Testis (tissue), 3 donors: Measurements from ENCODE around the gene DHRS4L2. TPM values are rescaled to one million over a fixed set of nuclear protein-coding genes. Genes with fewer than 3 reads are reported as not detected.
"Not testable (repeated sequence)": the region's sequence is repeated elsewhere in the genome, so short reads cannot be mapped to it uniquely, and the experiment has no call there.

ENCODE experiments used
- DNase-seq: peaks from one replicate; pipeline ENCODE4 v3.0.0-alpha.2; 2019
- H3K27ac ChIP-seq, 2 donors: fragments of 200-600 bp; sonication (generic); one replicate each; pipeline ENCODE4 v1.5.1; 2019
- H3K27me3 ChIP-seq: fragments of 200-600 bp; sonication (generic); one replicate; pipeline ENCODE4 v1.5.1; 2019
- H3K36me3 ChIP-seq: fragments of 200-600 bp; sonication (generic); one replicate; pipeline ENCODE4 v1.5.1; 2017; ENCODE audit warnings: low read depth; ENCODE audit errors: missing control alignments
- H3K4me1 ChIP-seq: fragments of 200-600 bp; sonication (generic); one replicate; pipeline ENCODE4 v1.5.1; 2019
- H3K4me3 ChIP-seq, 2 donors: fragments of 200-600 bp; sonication (generic); one replicate each; pipeline ENCODE4 v1.5.1; 2017 to 2019
- H3K9me3 ChIP-seq: fragments of 200-600 bp; sonication (generic); one replicate; pipeline ENCODE4 v1.5.1; 2017
- CTCF ChIP-seq, 3 experiments: fragments of 450-650 bp in 2 of 3; fragments of 200-600 bp in 1 of 3; sonication (generic) in 1 of 3; IDR thresholded peaks; one replicate each; pipeline ENCODE4 v1.5.1; 2016 to 2019; ENCODE audit warnings: antibody characterized with exemption in 3 of 3, mild to moderate bottlenecking in 2 of 3, moderate library complexity in 1 of 3
- POLR2A ChIP-seq: fragments of 450-650 bp; IDR thresholded peaks from one replicate; pipeline ENCODE4 v1.6.1; 2017; ENCODE audit warnings: antibody characterized with exemption, mild to moderate bottlenecking, moderate library complexity
- WGBS, 2 donors: methylation state at CpG; one replicate each; pipeline ENCODE4 v1.1.5; 2018; 5-methylcytosine and 5-hydroxymethylcytosine counted together
- intact Hi-C: fragments of 100-400 bp; cut with DNase I; formaldehyde crosslinking; loops from one replicate; pipeline ENCODE4 v1.15.1; 2023; ENCODE audit warnings: low total_unique reads
- polyA plus RNA-seq: library from polyadenylated mRNA; stranded (reverse); fragments of 350-450 nt; fragmentation: Illumina TruSeq; extraction: RNeasy Lipid Tissue Mini Kit (QIAGEN cat#74804); gene quantifications from one replicate; pipeline ENCODE4 v1.2.3, GENCODE V29; 2014; ENCODE audit warnings: low read depth, low replicate concordance; ENCODE audit not compliant: insufficient read depth
- total RNA-seq, 2 donors: library from RNA; depleted of rRNA; stranded (reverse); fragments of >200 nt; gene quantifications; one replicate each; pipeline ENCODE4 v1.2.3, GENCODE V29; 2016

Gene DHRS4L2
- total and polyA plus RNA-seq, 3 donors from 2014 or later: 15.7 to 23.4 (median 22.4) TPM

GRCh38 chr14:24029687-24030086, 41.0 kb downstream of the DHRS4L2 start:
- H3K36me3 ChIP-seq, H3K9me3 ChIP-seq, H3K27me3 ChIP-seq, intact Hi-C loops, H3K27ac ChIP-seq, H3K4me1 ChIP-seq, H3K4me3 ChIP-seq, DNase-seq: not testable (repeated sequence)
- 94 to 97% methylated on average over 2 to 3 of the region's 3 CpGs for WGBS, 2 donors

GRCh38 chr14:24031331-24031730, 42.6 kb downstream of the DHRS4L2 start:
- H3K27me3 ChIP-seq, DNase-seq, H3K4me1 ChIP-seq, H3K36me3 ChIP-seq, H3K9me3 ChIP-seq, H3K27ac ChIP-seq, intact Hi-C loops, H3K4me3 ChIP-seq: not testable (repeated sequence)
- 95% methylated on average over 2 of the region's 2 CpGs for WGBS, 2 donors

- intact Hi-C loops: no loop called here
Measured at GRCh38 chr14:24032727-24033418, 44.1 kb downstream of the DHRS4L2 start.

GRCh38 chr14:24035769-24036168, 47.0 kb downstream of the DHRS4L2 start:
- intact Hi-C loops, H3K36me3 ChIP-seq, H3K9me3 ChIP-seq, DNase-seq, H3K27me3 ChIP-seq, H3K4me1 ChIP-seq: not testable (repeated sequence)
- peak overlapping the region in 1 of 2 donors; percentile 90 for H3K27ac ChIP-seq
- TF ChIP-seq CTCF (IDR thresholded peaks at IDR 0.05): peak in 1 of 3 experiments; percentile 7
- peak overlapping the region; percentile 54 to 67 for H3K4me3 ChIP-seq
- WGBS, 2 donors: 42 to 56% methylated on average over 4 of the region's 4 CpGs

More at GRCh38 chr14:24032727-24033418, 44.1 kb downstream of the DHRS4L2 start:
- Histone ChIP-seq H3K36me3 (no peaks in the 10 kb centered on the region), H3K27ac (no peak overlapping the region), H3K4me3 (no peak overlapping the region), H3K27me3 (no peaks in the 10 kb centered on the region), H3K4me1 (no peaks in the 10 kb centered on the region), H3K9me3 (no peaks in the 10 kb centered on the region)
- 61 to 69% methylated on average over 2 of the region's 2 CpGs for WGBS, 2 donors
- TF ChIP-seq POLR2A: no peak
- TF ChIP-seq CTCF (IDR thresholded peaks at IDR 0.05): no peak
- DNase-seq: peak; percentile 68

- H3K4me1 ChIP-seq: no peaks in the 10 kb centered on the region
- H3K36me3 ChIP-seq: no peaks in the 10 kb centered on the region
- peak overlapping the region; percentile 54 to 67 for H3K4me3 ChIP-seq
- peak; percentile 82 for DNase-seq
- no peaks in the 10 kb centered on the region for H3K9me3 ChIP-seq
- TF ChIP-seq POLR2A (no peak), CTCF (IDR thresholded peaks at IDR 0.05) (peak; percentile 39 to 75 (median 59))
- intact Hi-C loops: no loop called here
- H3K27ac ChIP-seq: peak overlapping the region; percentile 56 to 90
- 1 to 4% methylated on average over 12 to 49 of the region's 50 CpGs for WGBS, 2 donors
- H3K27me3 ChIP-seq: no peaks in the 10 kb centered on the region
Measured at GRCh38 chr14:24036169-24036962, 47.6 kb downstream of the DHRS4L2 start.

GRCh38 chr14:24036963-24037657, 48.4 kb downstream of the DHRS4L2 start:
- intact Hi-C loops, H3K4me1 ChIP-seq: not testable (repeated sequence)

More at GRCh38 chr14:24036963-24037657, 48.4 kb downstream of the DHRS4L2 start:
- H3K4me3 ChIP-seq: peak overlapping the region; percentile 54 to 67
- peak overlapping the region; percentile 56 to 90 for H3K27ac ChIP-seq
- H3K36me3 ChIP-seq, DNase-seq, H3K9me3 ChIP-seq, H3K27me3 ChIP-seq: not testable (repeated sequence)
- 41 to 44% methylated on average over 10 of the region's 10 CpGs for WGBS, 2 donors
